AG04450 (cell line): Measurements from ENCODE around the gene EPHA4. TPM values are rescaled to one million over a fixed set of nuclear protein-coding genes. Genes with fewer than 3 reads are reported as not detected.

Source experiments
- CTCF ChIA-PET: fragments of 300-600, 350-600 bp; formaldehyde crosslinking; extraction: SDS; loops from one replicate; lab custom pipeline; 2022; ENCODE audit warnings: antibody characterized with exemption, inconsistent platforms; lab: Charles Lee
- POLR2A ChIA-PET: fragments of 350-600 bp; formaldehyde crosslinking; extraction: SDS; loops from one replicate; lab custom pipeline; 2021; ENCODE audit warnings: antibody characterized with exemption, inconsistent platforms; lab: Yijun Ruan, JAX
- DNase-seq: peaks from one replicate; pipeline ENCODE4 v3.0.0-alpha.2; 2011; ENCODE audit warnings: low read depth, low spot score
- H3K27ac ChIP-seq: one replicate; pipeline ENCODE4 v1.5.1; 2012; ENCODE audit warnings: low read depth, low read length, control low read depth
- H3K27me3 ChIP-seq: one replicate; pipeline ENCODE4 v1.6.0; 2012; ENCODE audit warnings: low read length; ENCODE audit not compliant: control insufficient read depth, insufficient read depth
- H3K4me3 ChIP-seq: 2 replicates; pipeline ENCODE4 v1.5.1; 2011; ENCODE audit warnings: mild to moderate bottlenecking, low read depth, low read length, control low read depth
- H3K9me3 ChIP-seq: 2 replicates; pipeline ENCODE4 v1.5.1; 2012; ENCODE audit warnings: low read length; ENCODE audit not compliant: control insufficient read depth, insufficient read depth
- CTCF ChIP-seq: IDR thresholded peaks from 2 replicates; pipeline ENCODE4 v1.5.1; 2011; ENCODE audit warnings: low read depth, low read length, control low read depth, inconsistent platforms
- polyA plus RNA-seq: library from polyadenylated mRNA; depleted of rRNA; stranded (reverse); fragments of >200 nt; gene quantifications from 2 replicates; pipeline ENCODE4 v1.2.3, GENCODE V29; 2011

The EPHA4 gene
- polyA plus RNA-seq, 1 experiment, result 37.9 TPM

- Histone ChIP-seq H3K27ac (peak overlapping the region; percentile 21), H3K27me3 (peaks cover 3% of the 10 kb centered on the region), H3K9me3 (no peaks in the 10 kb centered on the region; the same call in 1 of the 2 replicates), H3K4me3 (peak overlapping the region; percentile 92)
- POLR2A ChIA-PET, result interaction anchor here (0.8 kb wide), 1 partner anchor 1838 kb away, joined by 3 read pairs; no protein-coding TSS in a partner anchor
- peak; percentile 95 for TF ChIP-seq CTCF
- CTCF ChIA-PET, result interaction anchor here (0.6 to 3.1 kb wide), 30 partner anchors 10 to 1877 kb away, joined by 3 to 15 read pairs (median 3); no protein-coding TSS in a partner anchor
- peak; percentile 50 for DNase-seq
These were observed 1.5 kb upstream of the EPHA4 start for GRCh38 chr2:221573430-221574230.

- Histone ChIP-seq H3K27ac (peak overlapping the region; percentile 21), H3K9me3 (no peaks in the 10 kb centered on the region; the same call in 1 of the 2 replicates), H3K4me3 (peak overlapping the region; percentile 92), H3K27me3 (peaks cover 3% of the 10 kb centered on the region)
- TF ChIP-seq CTCF, result no peak
- CTCF ChIA-PET, result interaction anchor here (0.5 to 3.1 kb wide), 19 partner anchors 10 to 1838 kb away, joined by 3 to 15 read pairs (median 4); no protein-coding TSS in a partner anchor
- DNase-seq, result no peak
- POLR2A ChIA-PET, result no interaction called here
These were observed 821 bp upstream of the EPHA4 start for GRCh38 chr2:221572821-221573429.

- Histone ChIP-seq H3K27me3 (peaks cover under 1% of the 10 kb centered on the region), H3K27ac (no peak overlapping the region), H3K9me3 (no peaks in the 10 kb centered on the region; the same call in 1 of the 2 replicates), H3K4me3 (peak overlapping the region; percentile 95)
- TF ChIP-seq CTCF, result no peak
- DNase-seq, result no peak
- ChIA-PET CTCF (interaction anchor here (1.3 to 1.4 kb wide), 2 partner anchors 18 to 1467 kb away, joined by 4 to 5 read pairs; no protein-coding TSS in a partner anchor), POLR2A (interaction anchor here (0.6 to 1.1 kb wide), 2 partner anchors 7 to 907 kb away, joined by 3 to 4 read pairs; no protein-coding TSS in a partner anchor)
These were observed 419 bp downstream of the EPHA4 start for GRCh38 chr2:221571551-221572218.

GRCh38 chr2:221571025-221571550, 1.0 kb downstream of the EPHA4 start:
- H3K27ac ChIP-seq, result no peak overlapping the region
- H3K9me3 ChIP-seq, result no peaks in the 10 kb centered on the region; the same call in 1 of the 2 replicates
- ChIA-PET POLR2A (interaction anchor here (0.6 kb wide), 1 partner anchor 8 kb away, joined by 4 read pairs; no protein-coding TSS in a partner anchor), CTCF (interaction anchor here (1.3 kb wide), 1 partner anchor 1466 kb away, joined by 4 read pairs; no protein-coding TSS in a partner anchor)
- DNase-seq, result no peak
- H3K4me3 ChIP-seq, result peak overlapping the region; percentile 95
- H3K27me3 ChIP-seq, result no peaks in the 10 kb centered on the region
- TF ChIP-seq CTCF, result no peak
